GM18508 (cell line): ENCODE results near the gene FHIT.
"Not testable (repeated sequence)": the region's sequence is repeated elsewhere in the genome, so short reads cannot be mapped to it uniquely, and the experiment has no call there.

ENCODE experiments used
- ATAC-seq: cut with Tn5 transposase; IDR thresholded peaks from one replicate; pipeline ENCODE4 v1.9.1; 2021; ENCODE audit warnings: moderate number of reproducible peaks; ENCODE audit not compliant: insufficient read depth, unreplicated experiment

Gene FHIT

DNA sequence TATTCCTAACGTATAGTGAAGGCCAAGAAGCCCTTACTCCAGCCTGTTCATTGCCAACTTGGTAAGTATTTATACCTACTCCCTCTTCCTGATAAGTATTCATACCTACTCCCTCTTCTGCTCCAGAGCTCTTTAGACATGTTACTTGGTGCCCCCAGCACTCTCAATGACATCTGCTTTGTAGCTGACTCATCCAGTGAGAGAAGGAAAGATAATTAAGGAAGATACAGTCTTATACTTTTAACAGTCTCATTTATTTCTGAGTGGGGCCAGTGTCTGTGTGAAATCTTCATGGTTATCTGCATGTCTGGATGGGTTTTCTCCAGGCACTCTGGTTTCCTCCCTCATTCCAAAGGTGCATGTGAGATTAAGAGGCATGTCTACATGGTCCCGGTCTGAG is 698.7 kb downstream of the FHIT start:
- no peak for ATAC-seq

DNA sequence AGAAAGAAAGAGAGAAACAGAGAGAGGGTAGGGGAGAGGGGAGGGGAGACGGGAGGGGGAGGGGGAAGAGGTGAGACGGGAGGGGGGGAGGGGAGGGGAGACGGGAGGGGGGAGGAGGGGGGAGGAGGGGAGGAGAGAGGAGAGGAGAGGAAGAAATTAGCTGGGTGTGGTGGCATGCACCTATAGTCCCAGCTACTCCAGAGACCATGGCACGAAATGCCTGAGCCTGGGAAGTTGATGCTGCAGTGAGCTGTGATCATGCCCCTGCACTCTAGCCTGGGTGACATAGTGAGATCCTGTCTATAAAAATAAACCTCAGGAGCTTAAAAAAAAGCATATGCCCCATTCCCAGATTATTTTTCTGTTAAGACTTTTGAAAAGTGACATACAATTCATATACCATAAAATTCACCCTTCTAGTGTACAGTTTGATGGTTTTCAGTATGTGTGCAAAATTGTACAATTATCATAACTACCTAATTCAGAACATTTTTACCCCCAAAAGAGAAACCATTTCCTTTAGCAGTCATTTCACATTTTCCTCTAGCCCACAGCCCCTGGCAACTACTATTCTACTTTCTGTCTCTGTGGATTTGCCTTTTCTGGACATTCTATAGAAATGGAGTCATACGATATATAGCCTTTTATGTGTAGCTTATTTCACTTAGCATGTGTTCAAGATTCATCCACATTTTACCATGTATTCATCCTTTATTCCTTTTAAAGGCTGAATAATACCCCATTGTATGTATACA is 699.6 kb downstream of the FHIT start:
- ATAC-seq, result no peak

DNA sequence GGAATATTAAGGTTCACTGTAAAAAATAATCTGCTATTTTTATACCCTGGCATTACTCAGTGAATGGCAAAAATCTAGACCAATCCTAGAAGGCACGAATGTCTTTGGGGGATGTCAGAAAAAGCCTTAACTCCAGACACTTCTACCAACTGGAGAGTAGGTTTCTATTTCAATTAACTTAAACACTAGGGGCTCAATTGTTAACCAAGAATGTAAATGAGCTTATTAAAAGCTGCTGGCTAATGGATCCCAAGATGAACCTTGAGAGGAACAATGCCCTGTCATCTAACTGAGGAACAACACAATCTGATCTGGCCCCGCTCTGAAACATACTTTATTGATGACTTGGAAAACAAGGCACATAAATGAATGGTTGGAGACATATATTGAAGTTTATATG is 701.4 kb downstream of the FHIT start:
- no peak for ATAC-seq

DNA sequence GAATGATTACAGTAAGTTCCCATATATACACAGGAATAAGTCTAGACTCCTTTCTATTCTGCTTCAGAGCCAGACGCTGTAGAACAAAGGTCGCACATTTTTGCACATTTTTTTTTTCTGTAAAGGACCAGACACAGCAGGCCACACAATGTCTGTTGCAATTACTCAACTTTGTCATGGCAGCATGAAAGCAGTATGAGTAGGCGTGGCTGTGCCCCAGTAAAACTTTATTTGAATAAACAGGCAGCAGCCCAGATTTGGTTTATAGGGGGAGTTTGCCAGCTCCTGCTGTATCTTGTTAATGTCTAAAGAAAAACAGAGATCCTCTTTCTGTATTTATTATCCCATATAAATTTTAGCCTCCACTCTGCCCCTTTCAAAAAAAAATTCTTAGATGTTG is 708.3 kb downstream of the FHIT start:
- no peak for ATAC-seq

DNA sequence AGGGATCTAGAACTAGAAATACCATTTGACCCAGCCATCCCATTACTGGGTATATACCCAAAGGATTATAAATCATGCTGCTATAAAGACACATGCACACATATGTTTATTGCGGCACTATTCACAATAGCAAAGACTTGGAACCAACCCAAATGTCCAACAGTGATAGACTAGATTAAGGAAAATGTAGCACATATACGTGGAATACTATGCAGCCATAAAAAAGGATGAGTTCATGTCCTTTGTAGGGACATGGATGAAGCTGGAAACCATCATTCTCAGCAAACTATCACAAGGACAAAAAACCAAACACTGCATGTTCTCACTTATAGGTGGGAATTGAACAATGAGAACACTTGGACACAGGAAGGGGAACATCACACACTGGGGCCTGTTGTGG is 711.9 kb downstream of the FHIT start:
- ATAC-seq, result not testable (repeated sequence)

DNA sequence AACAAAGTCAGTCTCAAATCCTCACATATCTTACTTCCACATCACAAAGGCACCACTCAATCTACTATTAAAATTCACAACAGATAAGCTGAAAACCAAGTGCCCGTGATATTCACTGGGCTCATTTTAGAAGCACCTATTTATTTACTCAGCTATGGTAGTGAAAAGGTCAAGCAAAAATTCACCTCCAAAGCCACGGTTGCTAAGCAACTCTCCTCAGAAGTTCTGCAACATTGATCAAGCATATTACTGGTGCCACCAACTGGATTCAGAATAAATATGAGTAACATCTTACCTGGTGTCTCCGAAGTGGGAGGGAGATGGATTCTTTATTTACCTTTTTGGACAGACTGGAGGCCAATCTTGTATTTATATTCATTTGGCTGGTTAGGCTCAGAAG is 714.8 kb downstream of the FHIT start:
- ATAC-seq, result no peak

DNA sequence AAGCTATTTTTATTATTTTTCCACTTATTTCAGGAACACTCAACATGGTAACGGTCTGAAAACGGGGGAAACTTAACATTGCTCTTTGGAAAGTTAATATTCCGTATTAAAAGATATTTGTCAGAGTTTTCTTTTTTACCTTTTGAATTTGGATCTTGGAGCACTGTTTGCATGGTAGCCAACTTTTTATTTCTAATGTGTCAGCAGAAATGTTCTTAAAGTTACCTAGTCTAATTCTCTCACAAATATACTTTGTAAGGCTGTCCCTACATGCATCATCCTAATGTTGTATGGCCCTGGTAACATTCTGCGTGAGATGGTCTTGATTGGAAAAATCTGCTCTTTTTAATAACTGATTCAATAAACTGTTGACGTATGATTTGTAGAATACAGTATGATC is 719.5 kb downstream of the FHIT start:
- ATAC-seq, result no peak

DNA sequence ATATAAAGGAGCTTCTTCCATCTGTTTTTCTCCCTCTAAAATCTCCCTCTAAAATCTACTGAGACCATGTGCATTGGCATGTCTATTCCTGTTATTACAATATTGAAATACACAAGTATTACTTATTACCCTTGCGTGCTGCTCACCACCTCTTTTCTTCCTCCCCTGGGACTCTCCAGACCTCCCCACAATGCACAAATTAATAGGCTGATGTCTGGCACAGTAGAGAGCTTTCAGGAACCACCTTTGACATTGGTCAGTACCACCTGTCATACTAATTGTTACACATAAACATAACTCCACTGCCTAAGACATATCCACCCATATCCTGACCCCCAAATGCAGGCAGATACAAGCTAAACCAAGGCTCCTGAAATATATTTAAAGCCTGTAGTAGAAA is 722.6 kb downstream of the FHIT start:
- ATAC-seq, result no peak

DNA sequence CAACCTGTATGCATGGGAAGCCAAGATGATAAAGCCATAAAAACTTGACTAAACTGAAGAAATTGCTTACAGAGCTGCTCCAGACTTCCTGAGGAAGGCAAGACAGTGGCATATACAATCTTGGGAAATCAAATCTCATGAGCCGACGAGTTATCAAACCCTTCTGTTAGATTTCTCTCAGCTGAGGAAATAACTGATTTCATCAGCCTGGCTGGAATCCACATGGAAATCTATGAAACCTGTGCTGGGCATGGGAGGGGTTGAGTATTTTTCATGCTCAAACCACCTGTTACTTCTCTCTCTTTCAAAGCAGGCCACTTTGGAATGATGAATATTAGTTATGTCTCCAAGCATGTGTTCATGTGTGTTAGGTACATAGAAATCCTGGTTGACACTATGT is 727.7 kb downstream of the FHIT start:
- ATAC-seq, result no peak

DNA sequence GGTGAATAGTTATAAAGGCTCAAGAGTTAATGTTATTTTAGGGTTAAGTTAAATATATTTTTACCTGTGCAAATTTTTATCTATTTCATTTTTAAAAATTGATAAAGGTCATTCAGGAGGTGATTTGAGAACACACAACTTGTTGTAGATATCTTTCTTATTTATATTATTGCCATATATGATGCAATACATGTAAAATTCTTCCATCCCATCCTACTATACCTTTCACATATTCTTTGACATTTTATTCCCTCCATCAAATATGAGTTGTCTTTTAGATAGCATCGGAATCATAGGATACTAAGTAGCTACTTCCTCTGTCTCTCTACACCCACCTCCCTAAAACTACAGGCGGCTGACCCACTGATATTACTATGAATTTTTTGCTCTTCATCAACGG is 734.1 kb downstream of the FHIT start:
- no peak for ATAC-seq

DNA sequence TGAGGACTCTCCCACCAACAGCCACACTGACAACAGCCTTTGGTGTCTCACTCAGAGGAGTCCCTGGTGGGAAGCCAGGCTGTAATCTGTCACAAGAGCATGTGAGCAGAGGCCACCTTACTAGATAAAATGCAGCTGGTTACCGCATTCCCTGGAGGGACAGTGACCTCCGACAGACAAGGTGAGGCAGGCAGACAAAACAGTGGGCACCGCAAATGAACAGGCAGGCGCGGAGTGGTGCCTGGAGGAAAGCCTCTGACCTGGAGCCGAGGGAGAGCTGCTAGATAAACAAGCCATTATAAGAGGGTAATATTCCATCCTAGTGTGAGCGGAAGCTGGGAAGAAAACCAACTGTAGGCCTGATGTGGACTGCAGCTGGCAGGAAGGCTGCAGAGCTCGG is 736.4 kb downstream of the FHIT start:
- no peak for ATAC-seq

DNA sequence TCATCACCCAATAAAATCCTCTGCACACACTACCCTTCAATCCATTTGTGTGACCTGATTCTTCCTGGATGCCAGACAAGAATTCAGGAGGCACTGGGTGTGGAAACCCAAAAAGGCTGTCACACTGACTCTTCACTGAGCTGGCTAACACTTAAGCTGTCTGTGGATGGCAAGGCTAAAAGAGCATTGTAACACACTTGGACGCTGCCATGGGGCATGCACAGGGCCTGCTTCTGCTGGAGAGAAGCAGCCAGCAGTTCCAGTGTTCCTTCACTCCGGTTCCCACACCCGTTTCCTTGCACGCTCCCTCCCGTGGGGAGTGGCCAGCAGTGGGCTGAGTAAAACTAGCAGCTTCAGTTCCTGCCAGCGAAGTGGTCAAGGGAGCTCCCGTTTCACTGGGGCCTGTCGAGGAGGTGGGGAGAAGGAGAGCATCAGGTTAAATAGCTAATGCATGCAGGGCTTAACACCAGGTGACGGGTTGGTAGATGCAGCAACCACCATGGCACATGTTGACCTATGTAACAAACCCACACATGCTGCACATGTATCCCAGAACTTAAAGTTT is 737.1 kb downstream of the FHIT start:
- ATAC-seq, result no peak

DNA sequence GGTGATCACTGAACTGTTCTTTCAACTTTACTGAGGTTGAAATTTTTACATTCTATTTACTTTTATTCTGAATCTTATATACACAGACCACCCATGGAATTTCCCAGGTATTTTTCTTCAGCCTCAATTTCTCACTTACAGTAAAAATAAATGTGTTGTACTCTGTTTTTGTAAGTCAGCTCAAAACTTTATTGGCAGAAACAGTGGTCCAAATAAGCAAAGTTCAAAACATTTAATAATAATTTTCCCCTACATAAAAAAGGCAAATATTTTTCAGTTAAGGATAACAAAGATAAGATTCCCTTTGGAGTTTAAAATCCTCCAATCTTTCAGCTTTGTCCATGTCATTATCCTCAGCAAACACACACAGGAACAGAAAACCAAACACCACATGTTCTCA is 738.0 kb downstream of the FHIT start:
- ATAC-seq, result no peak

DNA sequence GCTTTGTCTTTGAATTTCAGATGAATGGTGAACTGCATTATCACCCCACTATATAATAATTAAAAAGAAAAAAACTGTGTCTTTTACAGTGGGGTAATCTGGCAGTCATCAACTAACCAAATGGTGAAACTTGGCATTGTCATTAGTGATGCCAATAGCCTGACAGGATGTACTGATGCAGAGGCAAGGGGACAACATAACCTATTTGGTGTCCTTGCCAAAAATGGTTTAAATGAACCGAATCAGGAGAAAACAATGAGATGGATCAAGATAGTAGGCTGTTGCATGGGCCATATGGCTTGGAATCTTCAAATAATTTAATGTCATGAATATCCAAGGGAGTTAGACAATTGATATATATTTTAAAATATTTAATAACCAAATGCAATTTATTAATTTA is 738.7 kb downstream of the FHIT start:
- no peak for ATAC-seq

DNA sequence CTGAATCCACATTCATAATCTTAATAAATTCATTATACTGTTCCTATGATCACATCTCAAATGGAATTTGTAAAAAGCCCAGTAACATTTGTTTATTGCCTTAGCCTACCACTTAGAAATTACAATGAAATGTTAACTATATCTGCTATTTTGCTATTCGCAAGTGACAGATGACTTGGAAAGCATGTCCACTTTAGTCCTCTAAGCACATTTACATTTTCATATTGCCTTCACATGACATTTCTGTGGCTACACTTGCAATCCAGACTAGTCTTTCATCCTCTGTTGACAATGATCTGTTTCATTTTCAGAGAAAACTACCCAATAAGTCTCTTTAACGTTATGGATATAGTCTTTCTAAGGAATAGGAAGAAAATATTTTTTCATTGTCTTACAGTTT is 741.8 kb downstream of the FHIT start:
- no peak for ATAC-seq

DNA sequence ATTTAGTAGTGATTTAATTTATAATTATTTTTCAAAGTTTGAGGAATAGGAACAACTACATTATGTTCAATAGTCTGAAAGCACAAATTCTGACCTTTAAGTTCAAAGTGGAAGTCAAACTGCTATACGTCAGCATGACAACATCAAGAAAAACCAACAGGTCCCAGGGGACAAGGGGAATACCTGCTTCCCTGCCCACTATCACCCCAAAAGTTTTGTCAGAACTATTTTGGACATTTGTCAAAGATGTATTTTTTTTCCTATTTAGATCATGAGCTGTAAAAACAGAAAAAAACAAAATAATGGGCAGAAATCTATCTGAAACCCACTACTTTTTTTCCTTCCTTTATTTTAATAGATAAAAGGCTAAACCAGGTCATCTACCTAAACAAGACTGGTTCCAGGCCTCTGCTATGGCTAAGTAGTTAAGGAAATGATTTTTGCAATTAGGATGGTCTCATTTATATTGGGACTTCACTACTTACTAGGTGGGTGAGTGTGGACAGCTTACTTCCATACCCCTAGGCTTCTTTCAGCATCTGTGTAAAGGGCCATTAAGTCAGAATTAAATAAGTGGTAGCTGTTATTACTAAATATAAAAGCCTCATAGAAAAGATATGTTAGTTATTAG is 746.3 kb downstream of the FHIT start:
- ATAC-seq, result no peak

DNA sequence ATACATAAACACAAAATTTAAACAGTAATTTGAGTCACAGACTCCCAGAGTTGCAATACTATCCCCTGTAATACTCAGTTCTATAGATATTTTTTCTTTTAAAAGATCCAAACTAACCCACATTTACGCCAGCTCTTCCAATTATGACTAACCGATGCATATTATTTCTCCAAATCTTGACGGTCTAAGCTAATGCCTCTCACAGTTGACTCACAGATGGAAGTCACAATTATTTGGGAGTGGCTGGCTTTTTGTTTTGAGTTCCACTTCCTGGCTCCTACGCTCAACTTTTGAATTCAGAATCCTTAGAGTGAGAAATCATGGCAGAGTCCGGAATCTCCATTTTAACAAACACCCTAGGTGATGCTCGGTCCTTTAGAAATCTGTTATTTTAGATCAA is 749.9 kb downstream of the FHIT start:
- no peak for ATAC-seq

DNA sequence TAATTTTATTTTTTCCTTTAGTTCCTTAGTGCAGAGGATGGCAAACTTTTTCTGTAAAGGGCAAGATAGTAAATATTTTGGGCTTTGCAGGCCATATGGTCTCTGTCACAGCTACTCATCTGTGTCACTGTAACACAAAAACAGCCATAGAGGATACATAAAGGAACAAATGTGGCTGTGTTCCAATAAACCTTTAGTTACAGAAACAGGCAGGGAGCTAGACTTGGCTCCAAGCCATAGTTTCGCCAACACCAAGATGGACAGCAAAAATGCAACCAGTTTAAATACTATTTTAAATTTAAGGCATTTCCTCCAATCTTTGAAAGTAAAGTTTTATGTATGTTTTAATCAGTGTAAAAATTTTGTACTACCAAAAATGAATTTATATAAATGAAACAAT is 753.4 kb downstream of the FHIT start:
- ATAC-seq, result no peak

DNA sequence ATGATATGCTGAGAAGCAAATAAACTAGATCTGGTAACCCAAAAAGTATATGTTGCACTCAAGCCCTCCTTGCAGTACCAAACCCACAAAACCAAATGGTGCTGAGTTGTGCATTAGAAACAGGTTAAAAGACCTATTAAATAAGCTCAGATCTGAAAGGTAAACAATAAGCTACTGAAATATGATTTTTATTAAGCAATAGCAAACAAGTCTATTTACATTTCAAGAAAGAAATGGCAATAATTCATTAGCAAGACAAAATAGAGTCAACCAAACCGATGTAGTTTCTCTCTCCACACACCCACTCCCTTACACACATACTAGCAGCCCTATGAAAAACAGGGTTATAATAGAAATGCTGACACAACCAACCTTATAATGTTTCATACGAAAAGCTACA is 760.3 kb downstream of the FHIT start:
- ATAC-seq, result no peak

DNA sequence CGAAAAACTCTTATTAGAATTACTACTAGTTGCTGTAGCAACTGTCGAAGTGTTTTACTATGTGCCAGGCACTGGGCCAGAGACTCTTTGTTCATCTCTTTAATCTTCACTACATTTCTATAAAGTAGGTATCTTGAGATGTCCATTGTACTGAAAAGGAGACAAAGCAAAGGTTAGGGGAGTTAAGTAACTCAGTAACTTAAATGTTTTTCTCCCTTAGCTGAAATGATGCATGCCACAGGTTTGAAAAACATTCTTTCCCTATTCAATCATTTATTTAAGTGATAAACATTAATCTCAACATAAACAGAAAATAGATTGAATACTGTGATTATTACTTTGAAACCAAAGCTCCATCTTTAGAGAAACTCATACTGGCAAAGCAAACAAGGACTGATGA is 776.2 kb downstream of the FHIT start:
- no peak for ATAC-seq

DNA sequence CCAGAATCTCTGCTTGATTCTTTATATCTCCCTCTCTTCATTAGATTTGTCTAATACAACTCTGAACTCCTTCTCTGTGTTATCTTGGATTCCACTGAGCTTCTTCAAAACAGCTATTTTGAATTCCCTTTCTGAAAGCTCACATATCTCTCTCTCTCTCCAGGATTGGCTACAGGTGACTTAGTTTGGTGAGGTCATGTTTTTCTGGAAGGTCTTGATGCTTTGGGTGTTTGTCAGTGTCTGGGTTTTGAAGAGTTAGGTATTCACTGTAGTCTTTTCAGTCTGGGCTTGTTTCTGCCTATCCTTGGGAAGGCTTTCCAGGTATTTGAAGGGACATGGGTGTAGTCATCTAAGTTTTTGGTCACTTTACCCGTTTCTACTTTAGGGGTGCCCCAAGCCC is 781.8 kb downstream of the FHIT start:
- no peak for ATAC-seq

DNA sequence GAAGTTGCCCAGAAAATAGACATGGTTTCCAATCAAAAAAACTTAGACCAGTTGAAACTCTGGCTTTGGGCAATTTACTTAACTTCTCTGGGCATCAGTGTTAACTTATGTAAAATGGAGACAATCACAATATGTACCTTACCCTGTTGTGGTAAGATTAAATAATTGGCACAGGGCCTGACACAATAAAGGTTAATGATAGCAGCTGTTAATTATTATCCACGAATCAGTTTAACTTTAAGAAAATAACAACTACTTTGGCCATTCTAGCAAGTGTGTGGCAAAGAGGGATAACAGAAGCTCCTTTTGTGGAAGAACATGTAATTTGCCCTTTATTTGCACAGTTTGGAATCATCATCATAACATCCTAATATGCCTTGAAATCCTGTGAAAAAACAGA is 787.6 kb downstream of the FHIT start:
- ATAC-seq, result no peak
